LNCaP clone FGC (cell line): ENCODE results near the gene CDC42BPG.

Experiments
- DNase-seq: peaks from one replicate; pipeline ENCODE4 v3.0.0-alpha.2; 2011; ENCODE audit warnings: low read depth
- H3K4me3 ChIP-seq: 2 replicates; pipeline ENCODE4 v1.5.1; 2011; ENCODE audit warnings: mild to moderate bottlenecking, low read depth, low read length, control low read depth
- CTCF ChIP-seq: IDR thresholded peaks from 2 replicates; pipeline ENCODE4 v1.5.1; 2012; ENCODE audit warnings: mild to moderate bottlenecking; ENCODE audit not compliant: control insufficient read depth, insufficient read depth; ENCODE audit errors: extremely low read depth

CDC42BPG gene

GRCh38 chr11:64801158-64801464, 43.3 kb downstream of the CDC42BPG start:
- TF ChIP-seq CTCF, result no peak
- DNase-seq, result no peak

GRCh38 chr11:64800303-64801157, 43.9 kb downstream of the CDC42BPG start:
- DNase-seq, result no peak
- no peak overlapping the region for H3K4me3 ChIP-seq
- no peak for TF ChIP-seq CTCF

More at GRCh38 chr11:64801158-64801464, 43.3 kb downstream of the CDC42BPG start:
- H3K4me3 ChIP-seq, result no peak overlapping the region

- no peak for DNase-seq
- no peak overlapping the region for H3K4me3 ChIP-seq
- no peak for TF ChIP-seq CTCF
Observed at GRCh38 chr11:64799623-64800302, 44.7 kb downstream of the CDC42BPG start.

GRCh38 chr11:64799256-64799622, 45.2 kb downstream of the CDC42BPG start:
- no peak overlapping the region for H3K4me3 ChIP-seq
- no peak for DNase-seq
- TF ChIP-seq CTCF, result no peak

GRCh38 chr11:64796757-64797541, 47.5 kb downstream of the CDC42BPG start:
- TF ChIP-seq CTCF, result no peak
- no peak overlapping the region for H3K4me3 ChIP-seq
- no peak for DNase-seq

GRCh38 chr11:64796047-64796756, 48.3 kb downstream of the CDC42BPG start:
- no peak overlapping the region for H3K4me3 ChIP-seq
- DNase-seq, result no peak
- no peak for TF ChIP-seq CTCF
